ENCODE data around the gene GM2A. TPM values are rescaled to one million over a fixed set of nuclear protein-coding genes. Genes with fewer than 3 reads are reported as not detected.
"Not testable (repeated sequence)": the region's sequence is repeated elsewhere in the genome, so short reads cannot be mapped to it uniquely, and the experiment has no call there.

Gene GM2A
- total and polyA plus RNA-seq, 2 donors (not counting 1 experiment from before 2014, with no cell fraction given): 29.8 to 82.7 TPM

GRCh38 chr5:151309821-151310220 lies 56.8 kb downstream of the GM2A start:
- H3K4me2 ChIP-seq (replicated peaks; ENCODE audit: low read depth, low read length, poor library complexity, severe bottlenecking); H3K27me3 Mint-ChIP-seq; H3K4me3 Mint-ChIP-seq; H3K79me2 ChIP-seq (ENCODE audit: control insufficient read depth, insufficient read depth, low read length); H3K9me3 Mint-ChIP-seq (ENCODE audit: insufficient read depth); H3K4me1 Mint-ChIP-seq; POLR2A ChIA-PET; H4K20me1 ChIP-seq (ENCODE audit: control insufficient read depth, insufficient read depth, low read length, poor library complexity, severe bottlenecking); H3K27me3 ChIP-seq (replicated peaks in 1 of 4; ENCODE audit: control extremely low read depth in 1 of 4, control insufficient read depth in 3 of 4, insufficient read depth in 4 of 4, low read length in 3 of 4); H3K9ac ChIP-seq (ENCODE audit: low read length); H3K27ac ChIP-seq (ENCODE audit: low read length in 2 of 2); H3K4me3 ChIP-seq (ENCODE audit: control extremely low read depth in 1 of 5, extremely low read depth in 1 of 5, insufficient read depth in 1 of 5, low read depth in 2 of 5, low read length in 4 of 5); DNase-seq; H2AFZ ChIP-seq (ENCODE audit: insufficient read depth, low read depth, low read length, poor library complexity, severe bottlenecking); H3K4me1 ChIP-seq (ENCODE audit: control insufficient read depth in 2 of 2, insufficient read depth in 2 of 2, low read length in 2 of 2); H3K36me3 ChIP-seq (replicated peaks in 1 of 2; ENCODE audit: control extremely low read depth in 1 of 2, control insufficient read depth in 1 of 2, extremely low read depth in 1 of 2, insufficient read depth in 2 of 2, low read length in 1 of 2); ATAC-seq (ENCODE audit: low read depth); H3K27ac Mint-ChIP-seq: not testable (repeated sequence)
- CTCF ChIA-PET: interaction anchor here (0.6 kb wide), 1 partner anchor 202 kb away, joined by 3 read pairs; no protein-coding TSS in a partner anchor
- peaks cover 2 to 15% (median 9%) of the 10 kb centered on the region in 3 donors for H3K9me3 ChIP-seq (ENCODE audit: control extremely low read depth in 1 of 3, control insufficient read depth in 2 of 3, insufficient read depth in 1 of 3, low read length in 2 of 3)
- 95% methylated on average over 13 of the region's 15 CpGs for WGBS (ENCODE audit: insufficient coverage)
- intact Hi-C loops (cut with micrococcal nuclease): loop anchor here (10.0 kb wide), 1 partner anchor 505 kb away; no protein-coding TSS in a partner anchor

- Mint-ChIP-seq H3K9me3 (ENCODE audit: insufficient read depth) (peaks cover 9% of the 10 kb centered on the region), H3K27me3 (no peaks in the 10 kb centered on the region), H3K4me3 (no peak overlapping the region), H3K27ac (no peak overlapping the region), H3K4me1 (peaks cover 2% of the 10 kb centered on the region)
- peaks cover 2 to 15% (median 9%) of the 10 kb centered on the region in 3 donors for H3K9me3 ChIP-seq (ENCODE audit: control extremely low read depth in 1 of 3, control insufficient read depth in 2 of 3, insufficient read depth in 1 of 3, low read length in 2 of 3)
- no peak overlapping the region for H3K4me3 ChIP-seq (ENCODE audit: control extremely low read depth in 1 of 5, extremely low read depth in 1 of 5, insufficient read depth in 1 of 5, low read depth in 2 of 5, low read length in 4 of 5)
- no peak overlapping the region for H3K27ac ChIP-seq (ENCODE audit: low read length in 2 of 2)
- H4K20me1 ChIP-seq (ENCODE audit: control insufficient read depth, insufficient read depth, low read length, poor library complexity, severe bottlenecking): no peaks in the 10 kb centered on the region
- H3K27me3 ChIP-seq (replicated peaks in 1 of 4; ENCODE audit: control extremely low read depth in 1 of 4, control insufficient read depth in 3 of 4, insufficient read depth in 4 of 4, low read length in 3 of 4): no peaks in the 10 kb centered on the region
- H3K79me2 ChIP-seq (ENCODE audit: control insufficient read depth, insufficient read depth, low read length): no peaks in the 10 kb centered on the region
- peaks cover 2 to 3% of the 10 kb centered on the region in 2 donors for H3K4me1 ChIP-seq (ENCODE audit: control insufficient read depth in 2 of 2, insufficient read depth in 2 of 2, low read length in 2 of 2)
- no peak overlapping the region for H3K4me2 ChIP-seq (replicated peaks; ENCODE audit: low read depth, low read length, poor library complexity, severe bottlenecking)
- ChIA-PET CTCF (no interaction called here), POLR2A (no interaction called here)
- H3K9ac ChIP-seq (ENCODE audit: low read length): no peak overlapping the region
- no peak overlapping the region for H2AFZ ChIP-seq (ENCODE audit: insufficient read depth, low read depth, low read length, poor library complexity, severe bottlenecking)
- DNase-seq (no peak), ATAC-seq (ENCODE audit: low read depth) (no peak)
- H3K36me3 ChIP-seq (replicated peaks in 1 of 2; ENCODE audit: control extremely low read depth in 1 of 2, control insufficient read depth in 1 of 2, extremely low read depth in 1 of 2, insufficient read depth in 2 of 2, low read length in 1 of 2): no peaks in the 10 kb centered on the region
- TF ChIP-seq EZH2 (IDR thresholded peaks at IDR 0.05; ENCODE audit: borderline replicate concordance, insufficient read depth, low read depth, low read length, poor library complexity, severe bottlenecking): no peak
- no peak for TF ChIP-seq CTCF (IDR thresholded peaks at IDR 0.05)
- intact Hi-C loops (cut with micrococcal nuclease): loop anchor here (10.0 kb wide), 1 partner anchor 506 kb away; no protein-coding TSS in a partner anchor
These were observed 57.9 kb downstream of the GM2A start for GRCh38 chr5:151310932-151311331.

All from B cell (primary cell).